HG03025 (cell line): ENCODE measurements around the gene USPL1.
"Not testable (repeated sequence)": the region's sequence is repeated elsewhere in the genome, so short reads cannot be mapped to it uniquely, and the experiment has no call there.

Experiments
- ATAC-seq: cut with Tn5 transposase; IDR thresholded peaks from one replicate; pipeline ENCODE4 v1.9.1; 2021; ENCODE audit warnings: mild to moderate bottlenecking, moderate library complexity; ENCODE audit not compliant: unreplicated experiment, low FRiP score

The USPL1 gene

DNA sequence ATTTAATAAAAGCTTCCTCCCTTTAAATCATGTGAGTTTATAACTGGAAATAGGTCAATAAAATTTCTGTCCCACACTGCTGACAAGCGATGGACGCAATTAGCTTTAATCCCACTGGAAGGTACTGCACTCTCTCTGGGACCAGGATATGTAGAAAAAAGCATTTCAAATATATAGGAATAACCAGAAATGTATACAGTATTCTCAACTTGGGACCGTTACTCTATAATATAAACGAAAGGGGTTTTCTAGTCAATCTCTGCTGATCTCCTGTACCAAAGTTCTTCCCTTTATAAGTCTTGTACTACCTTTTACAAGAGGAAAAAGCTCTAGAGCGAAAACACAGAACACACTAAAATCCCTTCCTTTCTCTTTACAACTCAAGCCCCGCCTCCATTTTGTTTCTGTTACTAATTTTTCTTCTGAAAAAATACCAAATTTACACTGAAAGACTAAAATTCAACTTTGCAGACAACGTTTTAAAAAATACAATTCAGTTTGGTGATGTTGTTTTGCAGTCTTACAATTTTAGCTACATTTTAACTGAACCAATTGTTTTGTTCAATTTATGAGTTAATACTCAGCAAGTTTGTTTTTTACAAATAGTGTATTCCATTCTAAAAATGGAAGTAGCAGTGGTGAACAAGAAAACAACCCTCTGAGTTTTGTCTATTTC lies 1.7 kb upstream of the USPL1 start:
- ATAC-seq = no peak

DNA sequence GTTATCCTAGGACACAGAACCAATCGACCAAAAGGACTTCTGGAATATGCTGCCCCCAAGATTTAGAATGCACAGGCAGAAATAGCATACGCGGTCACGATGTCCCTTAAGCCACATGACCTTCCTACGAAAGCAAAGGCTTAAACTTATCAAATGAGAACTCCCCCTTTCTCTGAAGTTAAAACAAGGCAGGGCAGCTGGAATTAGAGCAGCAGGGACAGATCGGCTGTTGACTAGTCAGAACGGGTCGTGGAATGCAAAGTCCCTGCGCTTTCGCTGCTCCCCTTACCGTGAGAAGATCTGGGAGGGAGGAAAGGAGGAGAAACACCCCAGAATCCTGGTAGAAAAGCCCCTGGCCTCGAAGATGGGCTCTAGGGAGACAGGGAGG lies 799 bp upstream of the USPL1 start:
- peak; percentile 18 for ATAC-seq

DNA sequence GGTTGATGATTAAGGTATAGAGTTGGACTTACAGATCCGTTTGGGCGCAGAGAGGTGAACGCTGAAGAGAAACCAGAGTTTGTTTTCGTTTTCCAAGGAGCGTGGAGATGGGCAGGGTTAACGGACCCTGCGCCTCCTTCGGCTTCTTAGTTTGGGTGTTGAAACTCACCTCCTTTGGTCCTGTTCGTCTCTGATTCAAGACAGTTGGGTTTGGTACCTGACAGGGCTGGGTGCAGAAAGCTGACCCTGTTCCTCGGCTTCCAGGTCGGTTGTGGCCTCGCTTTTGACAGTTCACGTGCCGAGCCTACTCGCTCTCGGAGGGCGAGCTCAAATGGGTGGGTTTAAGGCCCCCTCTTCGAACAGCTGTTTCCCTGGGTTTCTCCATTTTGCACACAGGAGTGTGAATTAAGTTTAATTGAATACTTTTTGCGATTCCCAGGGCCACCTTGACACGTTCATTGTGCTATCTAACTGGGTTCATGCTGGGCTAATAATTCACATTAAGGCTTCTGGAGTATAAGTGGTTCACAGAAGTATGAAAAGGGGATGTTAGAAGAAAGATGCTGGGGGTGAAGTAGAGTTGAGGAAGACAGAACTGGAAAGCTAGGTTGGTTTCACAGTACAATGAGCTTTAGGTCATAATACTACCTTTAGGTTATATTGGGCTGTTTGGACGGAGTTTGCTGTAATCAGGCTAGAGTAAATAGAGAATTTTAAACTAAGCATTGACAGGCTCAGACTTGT lies 638 bp downstream of the USPL1 start:
- peak; percentile 0 for ATAC-seq

DNA sequence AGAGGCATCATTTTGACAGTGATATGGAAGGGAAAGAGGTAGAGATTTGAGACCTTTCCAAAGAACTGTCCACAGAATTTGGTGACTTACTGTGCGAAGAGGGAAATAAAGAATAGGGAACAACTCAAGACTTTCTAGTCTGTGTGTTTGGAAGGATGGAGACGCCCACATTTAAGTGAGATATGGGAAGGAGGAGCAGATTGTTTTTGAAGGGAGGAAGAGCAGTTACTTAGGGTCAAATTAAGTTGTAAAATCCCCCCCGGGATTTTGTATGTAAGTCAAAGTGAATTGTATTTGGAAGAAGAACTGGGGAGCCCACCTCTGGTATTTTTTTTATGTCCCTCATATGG lies 1.2 kb downstream of the USPL1 start:
- no peak for ATAC-seq

DNA sequence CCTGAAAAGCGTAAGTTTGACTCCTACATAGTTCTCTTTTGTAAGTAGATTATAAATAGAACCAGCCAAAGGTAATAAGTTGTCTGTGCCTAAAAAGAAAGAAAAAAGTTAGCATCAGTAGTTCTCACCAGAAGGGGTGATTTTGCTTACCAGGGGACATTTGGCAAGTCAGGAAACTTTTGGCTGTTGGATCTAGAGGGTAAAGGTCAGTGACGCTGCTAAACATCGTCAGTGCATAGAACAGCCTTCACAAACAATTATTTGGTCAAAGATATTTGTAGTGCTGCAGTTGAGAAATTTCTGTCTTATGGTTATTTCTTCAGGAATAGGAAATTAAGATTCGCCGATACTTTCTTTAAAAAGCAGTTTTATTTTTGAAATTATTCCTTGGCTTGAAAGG lies 2.0 kb downstream of the USPL1 start:
- ATAC-seq = no peak

DNA sequence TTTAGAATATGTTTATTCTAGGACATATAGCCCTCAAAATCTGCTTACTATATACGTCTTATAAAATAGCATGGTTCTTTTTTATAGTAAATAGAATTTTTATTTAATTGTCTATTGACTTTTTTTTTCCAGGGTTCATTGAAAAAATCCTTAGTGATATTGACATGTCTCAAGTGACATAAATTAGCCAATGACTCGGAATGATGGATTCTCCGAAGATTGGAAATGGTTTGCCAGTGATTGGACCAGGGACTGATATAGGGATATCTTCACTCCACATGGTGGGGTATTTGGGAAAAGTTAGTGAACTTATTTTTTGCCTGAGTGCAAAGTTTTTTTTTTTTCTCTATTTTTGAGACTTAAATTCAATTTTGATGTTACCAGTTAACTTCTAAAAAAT lies 3.2 kb downstream of the USPL1 start:
- no peak for ATAC-seq

DNA sequence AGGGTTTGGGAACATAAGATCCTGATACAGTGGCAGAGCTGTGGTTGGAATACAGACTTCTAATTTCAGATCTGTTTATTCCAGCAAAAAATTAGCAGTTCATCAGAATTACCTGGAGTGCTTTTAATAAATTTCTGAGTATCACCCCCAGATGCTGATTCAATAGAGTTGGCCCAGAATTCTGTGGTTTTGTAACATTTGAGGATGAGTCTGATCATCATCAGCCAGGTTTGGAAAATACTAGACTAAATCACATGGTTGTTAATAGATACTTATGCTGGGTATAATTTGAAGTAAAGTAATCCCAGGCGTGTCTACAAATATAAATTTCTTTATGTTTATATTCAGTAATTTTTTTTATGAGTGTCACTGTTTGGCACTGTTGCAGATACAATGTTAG lies 4.8 kb downstream of the USPL1 start:
- ATAC-seq = no peak

DNA sequence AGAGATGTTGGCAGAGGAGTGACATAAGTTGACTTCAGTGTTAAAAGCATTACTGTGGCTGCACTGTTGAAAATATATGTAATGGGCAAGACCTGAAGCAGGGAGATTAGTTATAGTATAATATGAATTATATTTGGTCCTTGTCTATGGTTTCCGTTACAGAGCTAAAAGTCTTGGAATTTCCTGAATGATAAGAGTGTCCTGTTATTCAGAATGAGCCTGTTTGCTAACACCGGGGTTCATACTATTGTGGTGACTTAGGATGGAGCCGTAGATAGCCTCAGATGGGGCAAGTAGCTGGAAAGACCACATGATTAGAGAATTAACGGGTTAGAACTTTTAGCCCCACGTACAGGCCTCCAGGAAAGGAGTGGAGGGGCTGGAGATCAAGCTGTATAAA lies 5.7 kb downstream of the USPL1 start:
- ATAC-seq = no peak

DNA sequence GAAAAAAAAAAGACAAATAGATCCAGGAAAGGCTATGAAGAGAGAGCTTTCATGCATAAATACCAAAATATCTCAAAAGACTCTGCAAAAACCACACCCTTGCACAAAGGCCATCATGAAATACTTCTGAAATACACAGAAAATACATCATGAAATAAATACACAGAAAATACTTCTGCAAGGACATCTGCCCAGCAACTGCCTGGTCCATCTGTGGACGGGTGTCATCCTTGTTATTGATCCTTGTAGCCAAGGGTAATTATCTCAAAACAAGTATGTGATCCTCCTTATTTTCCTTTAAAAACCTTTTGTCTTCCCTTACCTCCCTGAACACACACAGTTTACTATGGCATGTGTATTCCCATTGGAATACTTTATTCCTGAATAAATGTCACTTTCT lies 6.9 kb downstream of the USPL1 start:
- no peak for ATAC-seq

DNA sequence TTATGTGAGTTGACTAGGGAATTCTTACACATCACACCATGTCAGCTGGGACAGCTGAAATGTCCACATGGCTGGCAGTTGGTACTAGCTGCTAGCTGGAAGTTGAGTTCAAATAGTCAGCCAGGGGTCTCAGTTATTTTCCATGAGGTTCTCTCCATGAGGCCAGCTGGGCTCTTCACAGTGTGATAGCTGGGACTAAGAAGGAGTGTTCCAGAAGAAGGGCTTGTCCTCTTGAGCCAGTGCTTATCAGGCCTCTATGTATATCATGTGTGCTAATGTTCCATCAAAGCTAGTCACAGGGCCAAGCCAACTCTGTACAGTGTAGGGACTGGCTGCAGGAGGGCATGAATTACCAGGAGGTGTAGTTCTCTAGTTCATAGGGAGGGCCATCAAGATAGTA lies 11.8 kb downstream of the USPL1 start:
- no peak for ATAC-seq

DNA sequence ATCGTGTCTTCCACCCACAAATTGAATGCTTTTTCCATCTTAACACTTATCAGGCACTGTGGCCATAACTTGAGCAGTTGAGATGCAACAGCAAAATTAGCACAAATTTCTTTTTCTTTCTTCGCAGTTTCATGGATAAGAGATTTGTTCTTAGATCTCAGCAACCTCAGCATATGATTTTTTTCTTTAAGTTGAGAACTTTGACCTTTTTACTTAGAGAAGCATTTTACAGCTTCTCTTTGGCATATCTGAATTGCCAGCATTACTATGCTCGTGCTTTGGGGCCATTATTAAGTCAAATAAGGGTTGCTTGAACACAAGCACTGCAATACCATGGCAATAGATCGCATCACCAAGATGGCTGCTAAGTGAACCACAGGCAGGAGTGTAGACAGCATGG lies 16.1 kb downstream of the USPL1 start:
- no peak for ATAC-seq

DNA sequence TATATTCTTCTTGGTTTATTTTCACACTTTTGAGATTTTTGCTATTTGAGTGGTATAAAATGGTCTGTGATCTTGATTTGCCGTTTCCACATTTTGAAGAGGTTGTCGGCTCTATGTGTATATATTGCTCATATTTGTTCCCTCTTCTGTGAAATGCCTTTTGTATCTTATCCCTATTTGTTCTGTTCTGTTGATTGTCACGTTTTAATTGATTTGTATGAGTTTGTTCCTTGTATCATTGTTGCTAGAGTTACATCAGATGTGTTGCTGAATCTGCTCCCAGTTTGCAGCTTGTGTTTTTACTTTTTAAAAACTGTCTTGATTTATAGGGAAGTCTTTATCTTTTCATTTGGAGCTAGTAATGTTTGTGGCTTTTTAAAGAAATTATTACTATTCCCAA lies 17.1 kb downstream of the USPL1 start:
- no peak for ATAC-seq

DNA sequence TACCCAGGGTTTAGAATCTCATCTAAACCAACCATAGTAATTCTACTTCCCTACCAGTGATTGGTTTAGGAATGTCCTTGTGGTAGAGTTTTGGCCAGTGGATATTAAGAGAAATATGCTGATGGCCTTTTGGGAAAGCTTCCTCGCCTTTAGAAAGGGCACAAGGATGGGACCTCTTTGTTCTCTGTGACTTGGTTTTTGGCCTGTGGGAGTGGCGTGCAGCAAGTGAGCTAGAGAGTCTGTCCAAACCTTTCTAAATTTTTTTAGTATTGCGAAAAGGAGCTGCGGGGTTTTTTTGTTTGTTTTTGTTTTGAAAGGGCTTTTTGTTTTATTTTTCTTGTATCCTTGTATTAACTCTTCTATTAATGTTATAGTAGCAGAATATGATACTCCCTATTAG lies 20.6 kb downstream of the USPL1 start:
- no peak for ATAC-seq

DNA sequence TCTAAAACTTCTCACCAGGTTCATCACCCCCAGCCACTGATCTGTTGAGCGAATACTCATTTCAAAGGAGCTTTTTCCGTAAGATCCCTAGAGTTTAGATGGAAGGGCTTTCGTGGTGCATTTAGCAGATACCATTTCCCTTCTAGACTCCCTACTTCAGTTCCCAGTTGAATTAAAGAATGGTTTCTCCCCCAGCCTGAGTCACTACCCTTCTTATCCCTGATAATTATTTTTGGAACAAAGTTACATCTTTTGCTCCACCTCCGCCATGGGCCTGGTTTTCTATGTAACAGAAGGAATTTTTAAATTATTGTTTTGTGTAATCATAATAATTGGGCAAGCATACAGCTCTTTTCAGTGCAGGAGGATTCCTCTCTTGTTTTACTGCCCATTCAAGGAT lies 22.0 kb downstream of the USPL1 start:
- no peak for ATAC-seq

DNA sequence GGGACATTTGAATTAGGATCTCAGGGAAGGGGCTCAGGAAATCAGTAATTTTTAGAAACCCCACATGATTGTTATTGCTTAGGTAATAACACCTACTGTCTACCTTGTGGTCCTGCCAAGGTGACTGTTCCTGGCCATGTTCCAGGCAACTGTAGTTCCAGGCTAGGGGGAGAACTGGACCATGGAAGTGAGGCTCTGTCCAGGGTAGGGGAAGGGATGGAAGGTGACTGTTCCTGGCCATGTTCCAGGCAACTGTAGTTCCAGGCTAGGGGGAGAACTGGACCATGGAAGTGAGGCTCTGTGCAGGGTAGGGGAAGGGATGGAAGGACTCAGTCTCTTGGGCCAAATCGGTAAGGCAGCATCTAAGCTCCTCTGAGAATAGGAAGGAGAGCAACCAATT lies 23.5 kb downstream of the USPL1 start:
- not testable (repeated sequence) for ATAC-seq

DNA sequence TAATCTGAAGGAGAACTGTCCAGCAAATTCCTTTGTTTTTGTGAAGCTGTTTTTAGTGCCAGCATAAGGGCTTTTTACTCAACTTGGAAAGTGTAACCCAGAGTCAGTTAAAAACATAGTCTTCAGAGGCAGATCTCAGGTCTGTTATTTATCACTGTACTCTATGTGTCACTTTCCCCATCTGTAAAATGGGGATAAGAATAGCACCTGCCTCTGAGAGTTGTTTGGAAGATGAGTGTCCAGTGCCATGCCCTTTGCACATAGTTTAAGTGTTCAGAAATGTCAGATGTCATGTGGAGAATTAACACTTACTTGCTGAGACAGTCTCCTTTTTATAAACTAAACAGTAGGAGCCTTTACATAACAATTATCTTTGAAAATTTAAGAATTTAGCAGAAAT lies 27.9 kb downstream of the USPL1 start:
- ATAC-seq = no peak

DNA sequence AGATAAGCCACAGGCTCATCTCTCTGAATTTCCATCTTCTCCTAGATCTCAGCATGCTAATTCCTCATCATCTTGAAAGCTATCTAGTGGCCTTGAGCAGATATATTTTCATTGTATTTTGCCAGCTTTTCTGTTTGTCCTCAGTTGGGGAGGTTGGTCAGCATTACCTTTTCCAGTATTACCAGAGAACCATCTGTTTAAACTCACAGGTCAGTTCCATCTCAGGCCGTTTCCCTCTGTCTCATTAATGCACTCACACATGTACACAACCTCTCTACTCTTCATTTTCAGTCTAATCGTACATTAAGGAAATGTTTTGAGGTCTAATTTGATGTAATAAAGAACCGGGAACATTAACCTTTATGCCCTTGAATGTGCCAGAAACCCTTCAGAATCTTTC lies 29.7 kb downstream of the USPL1 start:
- ATAC-seq = no peak

DNA sequence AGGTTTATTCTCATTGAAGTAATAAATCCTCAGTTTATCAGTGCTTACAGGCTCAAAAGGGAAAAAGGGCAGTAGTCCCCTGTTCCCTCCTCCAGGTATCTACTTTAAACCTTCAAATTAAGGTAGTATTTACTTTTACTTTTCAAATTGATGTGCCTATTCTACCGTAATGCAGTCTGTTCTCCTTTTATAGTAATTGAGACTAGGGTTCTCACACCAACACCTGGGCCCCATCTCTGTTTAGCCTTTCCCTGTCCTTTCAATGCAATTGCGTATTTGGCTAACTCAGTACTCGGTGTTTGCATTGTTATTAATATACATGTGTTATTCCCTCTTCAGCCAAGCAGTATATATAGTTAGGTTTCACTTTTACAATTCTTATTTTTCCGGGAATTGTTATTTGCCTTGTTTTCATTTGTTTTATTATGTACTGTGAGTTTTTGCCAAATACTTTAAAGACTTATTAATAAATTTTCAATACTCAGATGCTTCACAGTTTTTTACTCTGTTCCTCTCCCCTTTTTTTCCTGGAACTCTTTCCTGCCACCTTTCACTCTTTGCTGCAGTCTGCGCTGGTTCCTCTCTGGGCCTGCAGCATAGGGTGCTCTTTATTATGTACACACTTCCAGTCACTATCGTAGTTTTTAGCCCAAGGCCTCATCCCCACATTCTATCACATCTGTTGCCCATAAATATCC lies 30.3 kb downstream of the USPL1 start:
- ATAC-seq = no peak

DNA sequence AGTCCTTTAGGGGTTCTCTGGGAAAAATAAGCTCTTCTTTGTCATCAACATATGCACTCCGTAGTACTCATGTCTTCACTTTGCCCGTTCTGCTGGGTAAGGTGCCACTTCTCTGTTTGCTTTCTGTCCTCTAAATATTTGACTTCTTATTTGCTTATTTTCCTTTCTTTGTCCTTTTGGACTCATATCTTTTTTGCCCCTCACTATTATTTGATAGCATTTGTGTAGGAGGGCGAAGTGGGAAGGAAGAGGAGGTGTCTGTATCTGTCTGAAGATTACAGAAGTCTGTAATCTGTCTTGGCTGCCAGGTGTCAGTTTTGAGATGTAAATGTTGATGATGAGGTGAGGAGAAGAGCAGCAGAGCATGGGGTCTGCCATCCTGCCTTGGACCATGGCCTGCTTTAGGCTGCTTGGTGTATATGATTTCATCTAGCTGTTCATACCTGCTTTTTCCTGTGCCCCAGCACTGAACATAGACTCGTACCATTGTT lies 30.8 kb downstream of the USPL1 start:
- ATAC-seq = no peak

DNA sequence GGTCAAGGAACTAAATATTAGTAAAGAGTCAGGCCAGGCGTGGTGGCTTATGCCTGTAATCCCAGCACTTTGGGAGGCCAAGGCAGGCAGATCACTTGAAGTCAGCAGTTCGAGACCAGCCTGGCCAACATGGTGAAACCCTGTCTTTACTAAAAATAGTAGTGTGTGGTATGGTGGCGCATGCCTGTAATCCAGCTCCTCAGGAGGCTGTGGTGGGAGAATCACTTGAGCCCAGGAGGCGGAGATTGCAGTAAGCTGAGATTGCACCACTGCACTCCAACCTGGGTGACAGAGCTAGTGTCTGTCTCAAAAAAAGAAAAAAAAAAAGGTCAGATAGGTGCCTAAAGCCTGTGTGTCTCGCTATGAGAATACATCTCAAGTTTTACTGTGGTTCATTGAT lies 33.9 kb downstream of the USPL1 start:
- ATAC-seq = not testable (repeated sequence)

DNA sequence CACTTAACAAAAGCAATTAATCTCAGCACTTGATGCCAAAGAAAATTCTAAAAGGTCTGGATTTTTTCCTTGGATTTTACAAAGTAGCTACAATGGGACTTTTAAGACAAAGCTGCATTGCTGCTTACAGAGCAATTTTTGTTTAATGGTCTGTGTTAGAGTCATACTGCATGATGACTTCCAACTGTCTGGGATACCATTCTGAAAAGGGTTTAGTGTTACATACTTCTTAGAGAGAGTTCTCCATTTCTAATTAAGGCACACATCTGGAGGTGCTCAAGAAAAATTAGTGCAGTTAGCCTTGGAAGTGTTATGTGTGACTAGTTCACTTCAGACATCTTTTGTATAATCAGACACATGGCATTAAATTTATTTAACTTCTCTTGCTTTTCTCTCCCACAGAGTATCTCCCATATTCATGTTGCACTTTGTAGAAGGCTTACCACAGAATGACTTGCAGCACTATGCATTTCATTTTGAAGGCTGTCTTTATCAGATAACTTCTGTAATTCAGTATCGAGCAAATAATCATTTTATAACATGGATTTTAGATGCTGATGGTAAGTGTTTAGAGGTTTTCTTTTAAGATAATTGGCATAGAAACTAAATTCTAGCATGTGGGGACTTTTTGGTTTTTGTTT lies 35.1 kb downstream of the USPL1 start:
- ATAC-seq = no peak
